Measurements from ENCODE around the gene VPS54. TPM values are rescaled to one million over a fixed set of nuclear protein-coding genes. Genes with fewer than 3 reads are reported as not detected.

The VPS54 gene
- total and polyA plus RNA-seq, 9 of the 15 experiments (the other 6 are each of a cell fraction or from before 2014, with no cell fraction given) = 4.9 to 23.2 (median 13.2) TPM

DNA sequence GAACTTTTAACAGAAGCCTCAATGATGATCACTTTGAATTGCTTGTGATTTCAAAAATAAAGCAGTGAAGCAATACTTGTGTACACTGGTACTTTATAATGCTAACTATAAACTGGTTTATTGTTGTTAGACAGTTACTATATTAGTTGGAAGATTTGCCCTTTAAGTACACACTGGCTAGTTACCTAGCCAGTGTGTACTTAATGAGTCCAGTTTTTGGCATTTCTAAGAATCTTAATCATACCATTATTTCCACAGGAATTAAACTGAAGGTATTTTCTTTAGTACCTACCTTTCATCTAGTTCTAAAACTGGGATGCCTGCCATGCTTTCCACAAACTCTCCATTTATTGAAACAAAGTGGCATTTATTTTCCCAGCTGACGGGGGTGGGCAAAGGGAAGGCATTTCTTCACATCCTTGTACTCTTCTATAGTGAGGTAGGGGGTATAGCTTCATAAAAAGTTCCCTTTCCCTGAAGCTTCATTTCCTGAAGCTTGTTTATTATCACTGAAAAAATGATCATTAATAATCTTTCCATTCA is 127.7 kb downstream of the VPS54 start:
- Histone ChIP-seq H3K27me3 (ENCODE audit: control insufficient read depth in 2 of 2, insufficient read depth in 2 of 2, low read length in 2 of 2) (no peaks in the 10 kb centered on the region), H2AFZ (ENCODE audit: low read depth, low read length) (no peak overlapping the region), H3K9me1 (ENCODE audit: control insufficient read depth, insufficient read depth, low read length) (no peaks in the 10 kb centered on the region), H3K9me3 (replicated peaks; ENCODE audit: control insufficient read depth, insufficient read depth, low read depth, low read length) (no peaks in the 10 kb centered on the region), H3K36me3 (ENCODE audit: control insufficient read depth, insufficient read depth, low read length) (peaks cover 83% of the 10 kb centered on the region), H3K79me2 (ENCODE audit: control insufficient read depth, insufficient read depth, low read length) (no peaks in the 10 kb centered on the region), H3K27ac (ENCODE audit: extremely low read depth, low read depth, low read length) (no peak overlapping the region), H3K9ac (ENCODE audit: insufficient read depth in 1 of 2, low read depth in 2 of 2, low read length in 2 of 2) (no peak overlapping the region), H3K4me2 (ENCODE audit: insufficient read depth, low read length) (no peak overlapping the region), H4K20me1 (replicated peaks; ENCODE audit: control insufficient read depth, insufficient read depth, low read length) (no peaks in the 10 kb centered on the region), H3K4me3 (no peak overlapping the region), H3K4me1 (replicated peaks in 1 of 2; ENCODE audit: control insufficient read depth in 2 of 2, insufficient read depth in 2 of 2, low read length in 2 of 2) (no peaks in the 10 kb centered on the region)
- ATAC-seq (no peak), DNase-seq (ENCODE audit: extremely low read depth in 1 of 4, low spot score in 3 of 4) (no peak), FAIRE-seq (no peak)
- WGBS (ENCODE audit: insufficient coverage, low coverage, missing lambda C conversion rate) = 100% methylated on average over 1 of the region's 1 CpG
- POLR2A ChIA-PET = no interaction called here
- intact Hi-C loops (cut with micrococcal nuclease) (no loop called here), in situ Hi-C loops (cut with MboI) (no loop called here)
- TF ChIP-seq ZNF76 (CRISPR knock-in tag; IDR thresholded peaks at IDR 0.05; ENCODE audit: borderline replicate concordance) (no peak), TEAD1 (CRISPR knock-in tag; IDR thresholded peaks at IDR 0.05) (no peak), PML (IDR thresholded peaks at IDR 0.05; ENCODE audit: low read length) (no peak), HSF4 (CRISPR knock-in tag; IDR thresholded peaks at IDR 0.05; ENCODE audit: borderline replicate concordance) (no peak), SAP30 (IDR thresholded peaks at IDR 0.05; ENCODE audit: borderline replicate concordance, insufficient read depth, low read depth, low read length, poor library complexity, severe bottlenecking) (no peak), CC2D1A (IDR thresholded peaks at IDR 0.05) (no peak), ZNF212 (CRISPR knock-in tag; IDR thresholded peaks at IDR 0.05) (no peak), RBM22 (IDR thresholded peaks at IDR 0.05; ENCODE audit: low read depth, low read length, poor library complexity, severe bottlenecking) (no peak), ZNF184 (CRISPR knock-in tag; IDR thresholded peaks at IDR 0.05) (no peak), PPARD (CRISPR knock-in tag; IDR thresholded peaks at IDR 0.05) (no peak), ZNF12 (CRISPR knock-in tag; IDR thresholded peaks at IDR 0.05) (no peak), KDM2B (CRISPR knock-in tag; IDR thresholded peaks at IDR 0.05) (no peak), XRCC5 (IDR thresholded peaks at IDR 0.05; ENCODE audit: low read depth, low read length) (no peak), ZBTB8A (IDR thresholded peaks at IDR 0.05; ENCODE audit: partially characterized antibody) (no peak), STAT5A (IDR thresholded peaks at IDR 0.05; ENCODE audit: borderline replicate concordance, low read length) (no peak), MCM7 (IDR thresholded peaks at IDR 0.05) (no peak)
- TF ChIP-seq, protein P1, sequence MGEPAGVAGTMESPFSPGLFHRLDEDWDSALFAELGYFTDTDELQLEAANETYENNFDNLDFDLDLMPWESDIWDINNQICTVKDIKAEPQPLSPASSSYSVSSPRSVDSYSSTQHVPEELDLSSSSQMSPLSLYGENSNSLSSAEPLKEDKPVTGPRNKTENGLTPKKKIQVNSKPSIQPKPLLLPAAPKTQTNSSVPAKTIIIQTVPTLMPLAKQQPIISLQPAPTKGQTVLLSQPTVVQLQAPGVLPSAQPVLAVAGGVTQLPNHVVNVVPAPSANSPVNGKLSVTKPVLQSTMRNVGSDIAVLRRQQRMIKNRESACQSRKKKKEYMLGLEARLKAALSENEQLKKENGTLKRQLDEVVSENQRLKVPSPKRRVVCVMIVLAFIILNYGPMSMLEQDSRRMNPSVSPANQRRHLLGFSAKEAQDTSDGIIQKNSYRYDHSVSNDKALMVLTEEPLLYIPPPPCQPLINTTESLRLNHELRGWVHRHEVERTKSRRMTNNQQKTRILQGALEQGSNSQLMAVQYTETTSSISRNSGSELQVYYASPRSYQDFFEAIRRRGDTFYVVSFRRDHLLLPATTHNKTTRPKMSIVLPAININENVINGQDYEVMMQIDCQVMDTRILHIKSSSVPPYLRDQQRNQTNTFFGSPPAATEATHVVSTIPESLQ (CRISPR knock-in tag; IDR thresholded peaks at IDR 0.05) = no peak
- TF ChIP-seq, protein P2, sequence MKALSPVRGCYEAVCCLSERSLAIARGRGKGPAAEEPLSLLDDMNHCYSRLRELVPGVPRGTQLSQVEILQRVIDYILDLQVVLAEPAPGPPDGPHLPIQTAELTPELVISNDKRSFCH (CRISPR knock-in tag; IDR thresholded peaks at IDR 0.05) = no peak
- TF ChIP-seq, protein P2 (tag; IDR thresholded peaks at IDR 0.05) = no peak
- no TSS peak for BruUV-seq (replicated peaks)
- CTCF ChIA-PET (ENCODE audit: low intra/inter-chr PET ratio) = no interaction called here

Measured in K562 (cell line).